ENCODE data around the gene PPP2R2B.

- TF ChIP-seq CTCF (IDR thresholded peaks at IDR 0.05) (no peak), EP300 (IDR thresholded peaks at IDR 0.05; ENCODE audit: low read depth) (no peak)
Observed at GRCh38 chr5:146920351-146920881, 41.9 kb upstream of the PPP2R2B start.

All from transverse colon (tissue), 3 donors.